Stimulated activated CD4-positive, alpha-beta T cell treated with anti-CD3 and anti-CD28 coated beads, TNF-alpha, amount 100 ng/mL, for 24 hours (primary cell): ENCODE results near the gene BLTP1.
"Not testable (repeated sequence)": the region's sequence is repeated elsewhere in the genome, so short reads cannot be mapped to it uniquely, and the experiment has no call there.

Experiments used
- DNase-seq, 3 experiments: peaks; one replicate each; pipeline ENCODE4 v3.0.0-alpha.2; 2020; ENCODE audit warnings: low read depth in 3 of 3

The BLTP1 gene

GRCh38 chr4:122151982-122152710 lies at the start of gene BLTP1:
TSS of gene BLTP1 (plus strand) at chr4:122152331. CDS start at chr4:122170648, 18,317 bp downstream.
- DNase-seq, result peak; percentile 73 to 85 (median 78)

GRCh38 chr4:122104184-122104583 lies 47.9 kb upstream of the BLTP1 start:
- DNase-seq, result no peak

- no peak for DNase-seq
Measured at GRCh38 chr4:122107680-122108079, 44.5 kb upstream of the BLTP1 start.

GRCh38 chr4:122110304-122110703 lies 41.8 kb upstream of the BLTP1 start:
- not testable (repeated sequence) for DNase-seq

GRCh38 chr4:122117743-122118142 lies 34.4 kb upstream of the BLTP1 start:
- DNase-seq, result peak in 1 of 3 experiments; percentile 3

GRCh38 chr4:122118243-122118642 lies 33.9 kb upstream of the BLTP1 start:
- DNase-seq, result no peak

GRCh38 chr4:122119739-122120138 lies 32.4 kb upstream of the BLTP1 start:
- DNase-seq, result no peak

- no peak for DNase-seq
Measured at GRCh38 chr4:122121593-122121992, 30.5 kb upstream of the BLTP1 start.

GRCh38 chr4:122122083-122122482 lies 30.0 kb upstream of the BLTP1 start:
- no peak for DNase-seq

- DNase-seq, result no peak
Measured at GRCh38 chr4:122129061-122129460, 23.1 kb upstream of the BLTP1 start.

- DNase-seq, result no peak
Measured at GRCh38 chr4:122131562-122132157, 20.5 kb upstream of the BLTP1 start.

- DNase-seq, result no peak
Measured at GRCh38 chr4:122132891-122133290, 19.2 kb upstream of the BLTP1 start.

- no peak for DNase-seq
Measured at GRCh38 chr4:122139139-122139538, 13.0 kb upstream of the BLTP1 start.

GRCh38 chr4:122140834-122141233 lies 11.3 kb upstream of the BLTP1 start:
- DNase-seq, result no peak

- DNase-seq, result no peak
Measured at GRCh38 chr4:122142687-122143086, 9.4 kb upstream of the BLTP1 start.

- DNase-seq, result no peak
Measured at GRCh38 chr4:122146652-122147051, 5.5 kb upstream of the BLTP1 start.

GRCh38 chr4:122150931-122151330 lies 1.2 kb upstream of the BLTP1 start:
- no peak for DNase-seq

GRCh38 chr4:122152711-122153226 lies 638 bp downstream of the BLTP1 start:
- peak in 1 of 3 experiments; percentile 3 for DNase-seq

- no peak for DNase-seq
Measured at GRCh38 chr4:122156819-122157218, 4.7 kb downstream of the BLTP1 start.

GRCh38 chr4:122163301-122163700 lies 11.2 kb downstream of the BLTP1 start:
- no peak for DNase-seq

GRCh38 chr4:122163767-122164166 lies 11.6 kb downstream of the BLTP1 start:
- DNase-seq, result no peak

GRCh38 chr4:122167369-122167768 lies 15.2 kb downstream of the BLTP1 start:
- DNase-seq, result no peak

GRCh38 chr4:122170775-122171174 lies 18.6 kb downstream of the BLTP1 start:
- no peak for DNase-seq
